ENCODE data around the gene SEMA6A. TPM values are rescaled to one million over a fixed set of nuclear protein-coding genes. Genes with fewer than 3 reads are reported as not detected.

Gene SEMA6A
- total RNA-seq, 4 donors from 2014 or later: 76.7 to 231 (median 117) TPM

DNA sequence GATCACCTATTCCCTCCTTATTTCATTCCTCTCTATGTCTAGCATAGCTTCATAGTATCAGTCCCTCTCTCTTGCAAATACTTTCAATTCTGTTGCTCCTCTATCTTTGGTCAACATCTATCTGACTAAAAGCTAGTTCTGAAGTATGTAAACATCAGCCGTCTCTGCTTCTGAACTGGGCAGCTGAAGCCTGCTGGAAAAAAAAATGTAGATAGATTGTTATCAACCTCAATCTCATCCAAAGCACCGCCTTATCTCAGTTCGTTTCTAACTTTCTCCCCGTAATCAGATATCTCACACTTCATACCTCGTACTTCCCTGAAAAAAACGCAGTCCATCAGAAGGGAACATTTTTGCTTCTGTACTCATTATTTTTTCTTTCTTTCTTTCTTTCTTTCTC is 4.5 kb upstream of the SEMA6A start:
- in situ Hi-C loops (cut with MboI; ENCODE audit: low pct_ligation_motif_present in 1 of 4, low pct_unique_long_range_greater_than_20kb in 1 of 4, low sequenced_read_pairs in 3 of 4) (loop anchor here (25.0 kb wide), 3 partner anchors 358 to 483 kb away; no protein-coding TSS in a partner anchor), intact Hi-C loops (cut with DNase I; ENCODE audit: low total_unique reads) (loop anchor here (10.0 kb wide), 1 partner anchor 826 kb away; no protein-coding TSS in a partner anchor)
- Histone ChIP-seq H3K4me3 (no peak overlapping the region), H3K4me1 (peaks cover 0 to 11% (median 9%) of the 10 kb centered on the region in 4 donors), H3K36me3 (no peaks in the 10 kb centered on the region), H3K27me3 (no peaks in the 10 kb centered on the region), H3K9me3 (no peaks in the 10 kb centered on the region), H3K27ac (no peak overlapping the region)
- DNase-seq: no peak
- WGBS, 2 donors (ENCODE audit: low coverage in 1 of 2): 51 to 60% methylated on average over 6 of the region's 6 CpGs
- TF ChIP-seq, protein P1, sequence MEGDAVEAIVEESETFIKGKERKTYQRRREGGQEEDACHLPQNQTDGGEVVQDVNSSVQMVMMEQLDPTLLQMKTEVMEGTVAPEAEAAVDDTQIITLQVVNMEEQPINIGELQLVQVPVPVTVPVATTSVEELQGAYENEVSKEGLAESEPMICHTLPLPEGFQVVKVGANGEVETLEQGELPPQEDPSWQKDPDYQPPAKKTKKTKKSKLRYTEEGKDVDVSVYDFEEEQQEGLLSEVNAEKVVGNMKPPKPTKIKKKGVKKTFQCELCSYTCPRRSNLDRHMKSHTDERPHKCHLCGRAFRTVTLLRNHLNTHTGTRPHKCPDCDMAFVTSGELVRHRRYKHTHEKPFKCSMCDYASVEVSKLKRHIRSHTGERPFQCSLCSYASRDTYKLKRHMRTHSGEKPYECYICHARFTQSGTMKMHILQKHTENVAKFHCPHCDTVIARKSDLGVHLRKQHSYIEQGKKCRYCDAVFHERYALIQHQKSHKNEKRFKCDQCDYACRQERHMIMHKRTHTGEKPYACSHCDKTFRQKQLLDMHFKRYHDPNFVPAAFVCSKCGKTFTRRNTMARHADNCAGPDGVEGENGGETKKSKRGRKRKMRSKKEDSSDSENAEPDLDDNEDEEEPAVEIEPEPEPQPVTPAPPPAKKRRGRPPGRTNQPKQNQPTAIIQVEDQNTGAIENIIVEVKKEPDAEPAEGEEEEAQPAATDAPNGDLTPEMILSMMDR (IDR thresholded peaks at IDR 0.05): no peak
- TF ChIP-seq POLR2A (IDR thresholded peaks at IDR 0.05) (no peak), EP300 (IDR thresholded peaks at IDR 0.05; ENCODE audit: low read depth) (no peak), POLR2AphosphoS5 (IDR thresholded peaks at IDR 0.05) (no peak)

DNA sequence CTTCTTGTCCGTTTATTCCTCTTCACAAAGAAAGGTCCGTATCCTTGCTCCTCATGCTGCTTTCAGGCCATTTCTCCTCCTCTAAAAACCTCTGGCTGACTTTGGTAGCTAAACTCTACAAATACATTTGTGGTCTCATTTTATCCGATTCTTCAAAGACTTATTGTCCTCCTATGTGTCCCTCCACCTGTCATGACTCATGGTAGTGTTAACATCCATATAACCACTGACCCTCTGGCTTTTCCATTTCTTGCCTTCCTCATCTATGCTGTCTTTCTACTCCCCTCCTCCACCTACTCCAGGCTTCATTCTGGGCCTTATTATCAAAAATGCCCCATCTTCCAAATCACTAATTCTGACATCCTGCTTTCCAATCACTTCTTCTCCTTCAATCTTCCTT is 4.1 kb upstream of the SEMA6A start:
- Histone ChIP-seq H3K4me1 (peaks cover 0 to 11% (median 9%) of the 10 kb centered on the region in 4 donors), H3K27me3 (no peaks in the 10 kb centered on the region), H3K9me3 (no peaks in the 10 kb centered on the region), H3K36me3 (no peaks in the 10 kb centered on the region), H3K27ac (no peak overlapping the region), H3K4me3 (no peak overlapping the region)
- TF ChIP-seq EP300 (IDR thresholded peaks at IDR 0.05; ENCODE audit: low read depth) (no peak), POLR2AphosphoS5 (IDR thresholded peaks at IDR 0.05) (no peak), POLR2A (IDR thresholded peaks at IDR 0.05) (no peak)
- TF ChIP-seq, protein P1 (IDR thresholded peaks at IDR 0.05): no peak
- no peak for DNase-seq
- intact Hi-C loops (cut with DNase I; ENCODE audit: low total_unique reads) (loop anchor here (10.0 kb wide), 1 partner anchor 826 kb away; no protein-coding TSS in a partner anchor), in situ Hi-C loops (cut with MboI; ENCODE audit: low pct_ligation_motif_present in 1 of 4, low pct_unique_long_range_greater_than_20kb in 1 of 4, low sequenced_read_pairs in 3 of 4) (loop anchor here (25.0 kb wide), 3 partner anchors 359 to 484 kb away; no protein-coding TSS in a partner anchor)
- 92 to 95% methylated on average over 3 of the region's 3 CpGs for WGBS, 2 donors (ENCODE audit: low coverage in 1 of 2)

DNA sequence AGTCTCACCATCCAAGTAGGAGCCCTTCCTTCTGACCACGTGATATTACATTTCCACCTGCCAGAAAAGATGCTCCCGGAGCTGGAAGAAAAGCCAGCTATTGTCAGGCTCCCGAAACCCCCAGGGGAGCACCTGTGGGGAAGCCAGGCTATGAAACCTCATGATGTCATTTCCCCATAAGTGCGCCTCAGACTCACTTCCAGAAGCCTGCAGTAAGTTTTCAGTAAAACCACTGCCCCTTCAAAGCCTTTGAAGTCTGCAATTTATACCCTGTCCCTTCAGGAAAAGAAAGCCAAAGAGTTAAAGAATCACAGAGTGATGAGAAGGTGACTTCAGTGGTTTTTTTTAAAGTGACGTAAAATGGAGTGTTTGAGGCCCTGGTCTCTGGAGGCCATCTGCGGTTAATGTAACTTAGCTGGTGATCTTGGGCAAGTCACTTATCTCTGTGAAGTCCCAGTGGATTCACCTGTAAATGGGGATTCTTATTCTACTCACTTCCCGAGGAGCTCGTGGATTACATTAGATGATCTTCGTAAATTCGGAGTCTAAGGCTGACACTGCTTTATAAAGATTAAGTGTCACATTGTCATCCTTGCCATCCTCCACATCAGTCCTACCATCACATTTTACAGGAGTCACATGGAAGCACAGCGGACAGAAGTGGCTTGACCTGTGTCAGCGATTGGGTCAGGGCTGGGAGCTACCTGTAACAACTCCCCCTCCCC is 2.6 kb upstream of the SEMA6A start:
- no peaks in the 10 kb centered on the region for H3K36me3 ChIP-seq
- peaks cover 0 to 11% (median 9%) of the 10 kb centered on the region in 4 donors for H3K4me1 ChIP-seq
- intact Hi-C loops (cut with DNase I; ENCODE audit: low total_unique reads) (loop anchor here (10.0 kb wide), 1 partner anchor 828 kb away; no protein-coding TSS in a partner anchor), in situ Hi-C loops (cut with MboI; ENCODE audit: low pct_ligation_motif_present in 1 of 4, low pct_unique_long_range_greater_than_20kb in 1 of 4, low sequenced_read_pairs in 3 of 4) (loop anchor here (25.0 kb wide), 3 partner anchors 360 to 485 kb away; no protein-coding TSS in a partner anchor)
- no peaks in the 10 kb centered on the region for H3K9me3 ChIP-seq
- H3K27ac ChIP-seq: no peak overlapping the region
- 75 to 88% methylated on average over 10 to 12 of the region's 12 CpGs for WGBS, 2 donors (ENCODE audit: low coverage in 1 of 2)
- no peak for DNase-seq
- H3K27me3 ChIP-seq: peaks cover 13% of the 10 kb centered on the region
- TF ChIP-seq, protein P1 (IDR thresholded peaks at IDR 0.05): no peak
- TF ChIP-seq EP300 (IDR thresholded peaks at IDR 0.05; ENCODE audit: low read depth): no peak
- TF ChIP-seq POLR2A (IDR thresholded peaks at IDR 0.05): no peak
- TF ChIP-seq POLR2AphosphoS5 (IDR thresholded peaks at IDR 0.05): no peak
- no peak overlapping the region for H3K4me3 ChIP-seq

DNA sequence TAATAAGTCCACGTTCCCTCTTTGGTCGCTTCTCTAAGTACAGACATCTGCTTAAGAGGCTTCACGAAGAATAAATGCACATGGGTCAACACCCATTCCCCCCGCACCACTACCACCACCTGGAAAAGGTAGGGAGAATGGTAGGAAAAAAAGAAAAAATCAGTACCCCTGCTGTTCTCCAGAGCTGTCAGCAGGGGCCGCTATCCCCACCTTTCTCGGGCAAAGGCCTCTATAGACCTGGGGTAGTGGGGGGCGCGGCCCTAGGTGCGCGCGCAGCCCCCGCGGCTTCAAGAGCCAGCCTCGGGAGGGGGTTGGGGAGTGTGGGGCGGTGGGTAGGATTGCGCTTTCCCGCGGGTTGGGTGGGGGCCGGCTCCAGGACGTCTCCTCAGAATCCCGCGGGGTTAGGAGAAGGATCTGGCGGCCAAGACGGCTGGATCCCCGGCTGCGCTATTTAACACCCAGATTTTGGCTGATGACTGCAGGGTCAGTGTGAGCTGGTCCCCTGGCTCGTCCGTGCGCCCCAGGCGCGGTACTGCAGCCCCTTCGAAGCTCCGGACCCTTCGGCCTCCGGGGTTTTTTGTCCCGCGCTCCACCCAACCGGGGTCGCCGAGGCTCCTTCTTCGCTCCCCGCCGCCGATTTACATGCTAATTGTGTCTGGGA is 1.6 kb upstream of the SEMA6A start:
- DNase-seq: peak; percentile 71
- Histone ChIP-seq H3K27ac (peak overlapping the region; percentile 81 to 91 (median 88)), H3K27me3 (peaks cover 14% of the 10 kb centered on the region), H3K36me3 (no peaks in the 10 kb centered on the region), H3K9me3 (no peaks in the 10 kb centered on the region), H3K4me1 (peaks cover 0 to 14% (median 9%) of the 10 kb centered on the region in 4 donors), H3K4me3 (peak overlapping the region; percentile 66 to 90 (median 74))
- in situ Hi-C loops (cut with MboI; ENCODE audit: low pct_ligation_motif_present in 1 of 4, low pct_unique_long_range_greater_than_20kb in 1 of 4, low sequenced_read_pairs in 3 of 4): loop anchor here (25.0 kb wide), 3 partner anchors 361 to 486 kb away; no protein-coding TSS in a partner anchor
- 14% methylated on average over 44 of the region's 44 CpGs; no CpG with 5 or more reads in 1 of the 2 donors for WGBS, 2 donors (ENCODE audit: low coverage in 1 of 2)
- TF ChIP-seq POLR2AphosphoS5 (IDR thresholded peaks at IDR 0.05): no peak
- TF ChIP-seq, protein P1 (IDR thresholded peaks at IDR 0.05): peak; percentile 83 to 88 (median 86)
- intact Hi-C loops (cut with DNase I; ENCODE audit: low total_unique reads): loop anchor here (10.0 kb wide), 1 partner anchor 829 kb away; no protein-coding TSS in a partner anchor

Measured in transverse colon (tissue), 4 donors.